ENCODE results near the gene TSPAN18. TPM values are rescaled to one million over a fixed set of nuclear protein-coding genes. Genes with fewer than 3 reads are reported as not detected.

TSPAN18 gene
- total RNA-seq, 2 donors from 2014 or later, result 3.4 to 13.4 TPM

GRCh38 chr11:44760477-44760872 lies 33.7 kb downstream of the TSPAN18 start:
- Histone ChIP-seq H3K27ac (no peak overlapping the region), H3K36me3 (no peaks in the 10 kb centered on the region), H3K27me3 (no peaks in the 10 kb centered on the region), H3K9me3 (no peaks in the 10 kb centered on the region), H3K4me3 (no peak overlapping the region), H3K9ac (ENCODE audit: low read depth in 2 of 2, low read length in 2 of 2) (no peak overlapping the region), H3K4me1 (no peaks in the 10 kb centered on the region)
- no peak for TF ChIP-seq CTCF (IDR thresholded peaks at IDR 0.05)
- intact Hi-C loops (cut with DNase I), result no loop called here
- DNase-seq, result no peak

DNA sequence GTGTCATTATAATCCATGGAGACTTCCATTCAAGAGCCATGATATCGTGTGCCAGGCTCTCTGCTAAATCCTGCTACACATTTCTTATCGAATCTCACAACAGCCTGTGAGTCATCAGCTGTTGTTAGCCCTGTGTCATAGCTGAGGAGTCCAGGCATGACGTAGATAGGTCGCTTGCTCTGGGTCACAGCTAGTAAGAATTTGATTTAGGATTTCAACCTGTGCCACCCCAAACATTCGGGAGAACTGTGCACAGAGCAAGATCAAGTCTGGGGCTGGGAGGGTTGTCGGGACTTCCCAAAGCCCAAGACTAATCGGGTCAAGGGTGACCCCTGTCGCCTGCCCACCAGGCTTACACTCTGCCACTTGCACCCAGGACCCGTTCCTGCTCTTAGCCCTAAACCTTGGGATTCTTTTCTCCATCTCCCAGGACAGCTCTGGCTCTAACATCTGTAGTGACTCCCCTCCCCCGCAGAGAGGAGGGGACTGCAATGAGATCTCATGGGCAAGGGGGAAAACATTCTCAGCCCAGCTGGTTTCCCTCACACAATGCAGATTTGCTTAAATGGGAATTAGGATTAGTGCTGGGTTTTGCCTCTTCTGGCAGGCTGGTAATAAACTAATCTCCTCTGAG lies 34.3 kb downstream of the TSPAN18 start:
- Histone ChIP-seq H3K9ac (ENCODE audit: low read depth in 2 of 2, low read length in 2 of 2) (no peak overlapping the region), H3K36me3 (no peaks in the 10 kb centered on the region), H3K4me1 (no peaks in the 10 kb centered on the region), H3K27me3 (no peaks in the 10 kb centered on the region), H3K9me3 (no peaks in the 10 kb centered on the region), H3K4me3 (no peak overlapping the region), H3K27ac (no peak overlapping the region)
- no peak for DNase-seq
- intact Hi-C loops (cut with DNase I), result no loop called here
- no peak for TF ChIP-seq CTCF (IDR thresholded peaks at IDR 0.05)

- intact Hi-C loops (cut with DNase I), result no loop called here
- Histone ChIP-seq H3K9me3 (no peaks in the 10 kb centered on the region), H3K9ac (ENCODE audit: low read depth in 2 of 2, low read length in 2 of 2) (no peak overlapping the region), H3K4me3 (no peak overlapping the region), H3K4me1 (no peaks in the 10 kb centered on the region), H3K27ac (no peak overlapping the region), H3K27me3 (no peaks in the 10 kb centered on the region), H3K36me3 (no peaks in the 10 kb centered on the region)
- DNase-seq, result no peak
- TF ChIP-seq CTCF (IDR thresholded peaks at IDR 0.05), result no peak
Measured at GRCh38 chr11:44761551-44761961, 34.8 kb downstream of the TSPAN18 start.

DNA sequence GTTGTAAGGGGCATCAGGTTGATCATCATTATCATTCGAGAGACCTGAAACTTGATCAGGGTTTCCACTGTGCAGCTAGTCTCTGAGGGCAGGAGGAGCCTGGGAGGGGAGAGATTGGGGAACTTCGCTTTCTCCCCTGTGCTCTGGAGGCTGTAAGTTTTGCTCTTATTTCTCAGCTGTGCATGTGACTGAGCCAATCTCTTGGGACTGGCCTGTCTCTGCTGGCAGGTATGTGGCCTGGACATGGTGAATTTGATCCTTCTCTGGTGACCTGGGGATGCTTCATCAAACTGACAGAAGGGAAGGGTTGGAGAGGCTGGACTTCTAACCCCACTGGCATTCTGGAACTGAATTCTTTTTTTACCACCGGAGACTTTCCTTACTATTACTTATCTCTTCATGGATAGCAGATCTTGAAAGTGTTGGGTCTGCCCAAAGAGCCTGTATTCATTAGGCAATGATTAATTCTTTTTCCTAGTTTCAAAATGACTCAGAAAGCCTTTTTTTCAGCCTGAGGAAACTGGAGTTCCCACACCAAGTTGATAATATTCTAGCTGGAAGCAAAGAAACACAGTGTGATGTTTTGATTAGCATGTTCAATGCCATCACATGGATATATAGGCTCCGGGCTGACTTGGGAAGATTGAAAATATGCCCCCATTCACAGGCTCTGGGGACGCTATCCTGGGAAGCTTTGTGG lies 36.5 kb downstream of the TSPAN18 start:
- TF ChIP-seq CTCF (IDR thresholded peaks at IDR 0.05), result no peak
- intact Hi-C loops (cut with DNase I), result no loop called here
- Histone ChIP-seq H3K9ac (ENCODE audit: low read depth in 2 of 2, low read length in 2 of 2) (no peak overlapping the region), H3K9me3 (no peaks in the 10 kb centered on the region), H3K27ac (no peak overlapping the region), H3K36me3 (no peaks in the 10 kb centered on the region), H3K27me3 (no peaks in the 10 kb centered on the region), H3K4me1 (no peaks in the 10 kb centered on the region), H3K4me3 (no peak overlapping the region)
- DNase-seq, result no peak

- H3K4me1 ChIP-seq, result no peaks in the 10 kb centered on the region
- intact Hi-C loops (cut with DNase I), result no loop called here
- no peak for TF ChIP-seq CTCF (IDR thresholded peaks at IDR 0.05)
- H3K9me3 ChIP-seq, result no peaks in the 10 kb centered on the region
- H3K27ac ChIP-seq, result no peak overlapping the region
- no peaks in the 10 kb centered on the region for H3K36me3 ChIP-seq
- no peaks in the 10 kb centered on the region for H3K27me3 ChIP-seq
- no peak overlapping the region for H3K4me3 ChIP-seq
- H3K9ac ChIP-seq (ENCODE audit: low read depth in 2 of 2, low read length in 2 of 2), result no peak overlapping the region
- DNase-seq, result no peak
Measured at GRCh38 chr11:44764583-44764982, 37.8 kb downstream of the TSPAN18 start.

Measured in colonic mucosa (tissue), 4 donors.